Suppressor macrophage (primary cell): ENCODE measurements around the gene ASAP2.

Source experiments
- DNase-seq, 4 experiments: peaks; one replicate each; pipeline ENCODE4 v3.0.0-alpha.2; 2020 to 2022

ASAP2 gene

DNA sequence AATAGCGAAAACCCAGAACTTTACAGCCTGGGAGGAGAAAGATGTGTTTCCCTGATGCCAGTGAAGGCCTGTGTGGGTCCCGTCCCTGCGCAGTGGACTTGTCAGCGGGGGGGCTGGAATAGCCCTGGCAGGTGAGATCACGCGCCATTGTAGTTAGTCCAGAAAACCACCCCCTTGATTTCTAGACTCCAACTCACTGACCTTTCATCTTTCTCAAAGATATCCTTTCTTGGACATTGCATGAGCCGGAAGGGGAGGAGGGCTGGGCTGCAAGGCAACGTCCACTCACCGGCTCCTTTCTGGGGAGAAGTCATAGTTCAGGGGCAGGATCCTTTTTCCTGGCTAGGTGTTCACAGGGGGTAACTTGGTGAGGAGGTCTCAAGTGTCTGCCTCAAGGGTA is 22.3 kb upstream of the ASAP2 start:
- DNase-seq: no peak

GRCh38 chr2:9187620-9188214 is 18.9 kb upstream of the ASAP2 start:
- no peak for DNase-seq

DNA sequence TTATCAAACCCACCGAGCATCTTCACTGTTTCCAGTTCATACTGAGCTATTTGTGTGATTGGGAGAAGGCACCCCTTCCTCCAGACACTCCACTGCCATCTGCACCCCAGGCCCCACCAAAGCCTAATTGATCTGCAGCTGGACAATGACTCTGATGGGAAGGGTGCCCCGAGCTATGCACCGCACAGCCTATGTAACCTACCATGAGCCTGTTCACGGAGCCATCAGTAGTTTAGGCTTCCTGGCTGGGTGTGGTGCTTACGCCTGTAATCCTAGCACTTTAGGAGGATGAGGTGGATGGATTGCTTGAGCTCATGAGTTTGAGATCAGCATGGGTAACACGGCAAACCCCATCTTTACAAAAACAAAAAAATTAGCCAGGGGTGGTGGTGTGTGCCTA is 17.8 kb upstream of the ASAP2 start:
- no peak for DNase-seq

GRCh38 chr2:9189901-9190300 is 16.7 kb upstream of the ASAP2 start:
- DNase-seq: no peak

GRCh38 chr2:9191041-9191481 is 15.6 kb upstream of the ASAP2 start:
- peak; percentile 58 to 71 (median 66) for DNase-seq

GRCh38 chr2:9192712-9193111 is 13.9 kb upstream of the ASAP2 start:
- DNase-seq: no peak

DNA sequence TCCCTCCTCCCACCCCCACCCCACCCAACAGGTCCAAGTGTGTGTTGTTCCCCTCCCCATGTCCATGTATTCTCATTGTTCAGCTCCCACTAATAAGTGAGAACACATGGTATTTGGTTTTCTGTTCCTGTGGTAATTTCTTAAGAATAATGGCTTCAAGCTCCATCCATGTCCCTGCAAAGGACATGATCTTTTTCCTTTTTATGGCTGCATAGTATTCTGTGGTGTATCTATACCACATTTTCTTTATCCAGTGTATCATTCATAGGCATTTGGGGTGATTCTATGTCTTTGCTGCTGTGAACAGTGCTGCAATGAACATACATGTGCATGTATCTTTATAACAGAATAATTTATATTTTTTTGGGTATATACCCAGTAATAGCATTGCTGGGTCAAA is 12.3 kb upstream of the ASAP2 start:
- DNase-seq: no peak

DNA sequence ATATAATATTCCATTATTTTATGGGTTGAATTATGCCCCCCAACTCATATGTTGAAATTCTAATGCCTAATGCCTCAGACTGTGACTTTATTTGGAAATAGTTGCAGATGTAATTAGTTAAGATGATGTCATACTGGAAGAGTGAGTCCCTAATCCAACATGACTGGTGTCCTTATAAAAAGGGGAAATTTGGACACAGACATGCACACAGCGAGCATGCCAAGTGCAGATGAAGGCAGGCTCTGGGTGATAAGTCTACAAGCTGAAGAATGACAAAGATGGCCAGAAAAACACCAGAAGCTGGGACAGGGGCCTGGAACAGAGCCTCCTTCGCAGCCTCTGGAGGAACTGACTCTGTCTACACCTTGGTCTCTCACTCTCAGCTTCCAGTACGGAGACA is 10.0 kb upstream of the ASAP2 start:
- DNase-seq: peak in 3 of 4 experiments; percentile 31 to 52 (median 38)

DNA sequence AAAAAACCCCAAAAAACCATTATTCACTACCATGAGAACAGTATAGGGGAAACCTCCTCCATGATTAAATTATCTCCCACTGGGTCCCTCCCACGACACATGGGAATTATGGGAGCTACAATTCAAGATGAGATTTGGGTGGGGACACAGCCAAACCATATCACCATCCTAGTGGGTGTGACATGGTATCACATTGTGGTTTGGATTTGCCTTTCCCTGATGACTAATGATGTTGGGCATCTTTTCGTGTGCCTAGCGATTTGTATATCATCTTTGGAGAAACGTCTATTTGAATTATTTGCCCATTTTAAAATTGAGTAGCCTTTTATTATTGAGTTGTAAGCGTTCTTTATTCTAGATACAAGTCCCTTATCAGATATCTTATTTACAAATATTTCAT is 8.7 kb upstream of the ASAP2 start:
- no peak for DNase-seq

DNA sequence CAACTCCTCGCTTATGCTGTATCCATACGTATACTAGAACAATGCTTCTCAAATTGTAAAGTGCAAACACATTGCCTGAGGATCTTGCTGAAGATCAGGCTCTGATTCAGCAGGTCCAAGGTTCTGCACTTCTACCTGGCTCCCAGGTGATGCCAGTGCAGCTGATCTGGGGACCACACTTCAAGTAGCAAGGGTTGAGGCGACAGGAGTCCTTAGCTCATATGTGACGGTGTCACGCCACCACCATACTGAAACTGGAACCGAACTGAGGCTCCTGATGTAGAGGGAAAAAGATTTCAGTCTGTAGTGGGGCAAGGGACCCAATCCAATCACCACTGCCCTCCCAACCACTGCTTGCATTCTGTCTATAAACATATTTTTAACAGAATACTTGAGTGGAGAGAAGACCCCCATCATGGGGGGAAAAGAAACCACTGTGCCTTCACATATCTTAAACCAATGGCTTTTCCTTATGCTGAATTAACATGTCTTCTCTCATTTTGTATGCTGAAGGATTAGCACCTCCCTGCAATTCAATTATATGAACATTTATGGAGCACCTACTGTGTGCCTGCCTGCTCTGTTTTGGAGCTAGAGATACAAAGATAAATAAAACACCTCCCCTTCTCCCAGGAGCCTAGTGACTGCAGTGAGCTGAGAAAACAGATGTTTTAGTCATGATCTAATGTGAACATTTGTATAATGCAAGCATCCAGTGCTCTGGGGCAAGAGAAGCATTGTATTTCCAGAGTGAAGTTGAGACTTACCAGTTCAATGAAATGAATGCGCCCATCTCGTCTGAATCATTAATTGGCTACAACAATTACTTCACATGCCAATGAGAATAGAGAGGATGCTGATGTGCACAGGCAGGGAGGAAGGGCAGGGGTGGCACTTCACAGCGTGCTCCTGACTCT is 6.6 kb upstream of the ASAP2 start:
- no peak for DNase-seq

GRCh38 chr2:9200633-9201015 is 6.0 kb upstream of the ASAP2 start:
- DNase-seq: no peak

- no peak for DNase-seq
Measured at GRCh38 chr2:9201185-9201891, 5.3 kb upstream of the ASAP2 start.

GRCh38 chr2:9203006-9203405 is 3.6 kb upstream of the ASAP2 start:
- DNase-seq: no peak

- no peak for DNase-seq
Measured at GRCh38 chr2:9203876-9204275, 2.7 kb upstream of the ASAP2 start.

- no peak for DNase-seq
Measured at GRCh38 chr2:9204939-9205338, 1.7 kb upstream of the ASAP2 start.

DNA sequence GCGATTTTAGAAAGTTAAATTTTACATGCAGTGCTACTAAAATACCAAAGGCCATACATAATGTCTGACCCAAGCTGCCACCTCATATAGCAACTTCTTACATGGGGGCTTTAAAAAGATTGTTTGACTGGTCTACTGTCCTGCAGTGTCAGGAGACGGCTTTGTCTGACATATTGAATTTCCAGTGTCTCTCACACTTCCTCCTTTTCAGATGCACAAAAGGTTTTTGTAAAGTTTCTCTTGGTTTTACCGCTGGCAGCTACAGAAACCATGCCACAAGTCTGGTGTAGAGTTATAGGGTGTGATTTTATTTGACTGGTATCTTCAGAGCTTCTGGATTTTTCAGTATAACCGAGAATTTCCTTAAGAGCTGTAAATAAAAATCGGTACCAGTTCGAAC is 1.1 kb upstream of the ASAP2 start:
- peak in 3 of 4 experiments; percentile 22 to 41 (median 39) for DNase-seq

- DNase-seq: peak in 2 of 4 experiments; percentile 24 to 45
Measured at GRCh38 chr2:9206991-9207640, 504 bp downstream of the ASAP2 start.

- DNase-seq: peak in 1 of 4 experiments; percentile 14
Measured at GRCh38 chr2:9207641-9208311, 1.2 kb downstream of the ASAP2 start.

- no peak for DNase-seq
Measured at GRCh38 chr2:9208875-9209274, 2.3 kb downstream of the ASAP2 start.

GRCh38 chr2:9210030-9210429 is 3.4 kb downstream of the ASAP2 start:
- no peak for DNase-seq

DNA sequence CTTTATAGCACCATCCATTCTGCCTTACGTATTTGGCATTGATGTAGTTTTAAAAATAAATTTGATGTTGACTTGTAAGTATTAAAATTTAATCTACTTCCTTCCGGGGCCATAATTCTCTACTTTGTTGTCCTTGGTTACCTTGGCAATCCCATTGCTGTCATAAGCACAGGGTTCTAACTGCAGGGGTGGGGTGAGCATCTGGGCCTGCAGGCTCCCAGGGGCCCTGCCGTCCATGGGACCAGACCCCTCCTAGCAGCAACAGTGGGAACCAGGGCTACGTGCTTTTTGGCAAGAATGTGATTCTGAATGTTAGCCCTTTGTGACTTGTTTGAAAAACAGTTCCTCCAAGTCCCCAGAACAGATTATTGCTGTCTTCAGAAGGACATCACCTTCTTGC is 4.9 kb downstream of the ASAP2 start:
- no peak for DNase-seq

DNA sequence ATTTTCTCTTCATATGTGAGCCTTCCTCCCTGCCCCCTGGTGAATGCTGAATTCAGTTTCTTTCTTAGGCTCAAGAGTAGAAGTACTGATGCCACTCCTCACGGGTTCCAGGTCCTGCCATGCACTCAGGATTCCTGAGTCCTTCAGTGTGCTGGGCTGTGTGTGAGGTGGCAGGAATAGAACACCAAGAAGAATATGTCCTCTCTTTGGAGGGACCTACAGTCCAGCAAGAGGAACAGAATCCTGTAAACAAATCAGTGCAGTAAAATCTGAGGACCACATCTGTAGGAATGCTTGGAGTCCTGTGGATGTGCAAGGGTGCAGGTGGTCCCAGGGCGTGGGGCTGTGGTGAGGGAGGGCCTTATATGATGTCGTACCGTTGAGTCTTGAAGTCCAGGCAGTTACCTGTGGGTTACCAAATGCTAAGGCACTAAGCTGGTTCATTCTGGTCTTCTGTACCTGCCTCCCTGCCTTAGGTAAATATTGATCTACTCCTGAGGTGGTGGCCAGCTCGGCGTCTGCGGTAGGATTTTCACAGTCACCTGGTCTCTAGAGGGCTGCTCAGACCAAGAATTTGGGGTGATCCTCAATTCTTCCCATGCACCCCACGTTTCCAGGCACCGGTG is 5.5 kb downstream of the ASAP2 start:
- DNase-seq: no peak
